ENCODE results near the gene MAGEA9.
A peak's percentile ranks its signal among the peaks of the same experiment; 100 is the strongest.
"Not testable (repeated sequence)": the region's sequence is repeated elsewhere in the genome, so short reads cannot be mapped to it uniquely, and the experiment has no call there.

Gene MAGEA9

GRCh38 chrX:149781727-149782126 is at the start of gene MAGEA9:
Gene MAGEA9, plus strand, starts transcription at chrX:149781930. Its CDS starts 4,281 bp downstream, at chrX:149786211.
- DNase-seq (ENCODE audit: low spot score) = not testable (repeated sequence)

DNA sequence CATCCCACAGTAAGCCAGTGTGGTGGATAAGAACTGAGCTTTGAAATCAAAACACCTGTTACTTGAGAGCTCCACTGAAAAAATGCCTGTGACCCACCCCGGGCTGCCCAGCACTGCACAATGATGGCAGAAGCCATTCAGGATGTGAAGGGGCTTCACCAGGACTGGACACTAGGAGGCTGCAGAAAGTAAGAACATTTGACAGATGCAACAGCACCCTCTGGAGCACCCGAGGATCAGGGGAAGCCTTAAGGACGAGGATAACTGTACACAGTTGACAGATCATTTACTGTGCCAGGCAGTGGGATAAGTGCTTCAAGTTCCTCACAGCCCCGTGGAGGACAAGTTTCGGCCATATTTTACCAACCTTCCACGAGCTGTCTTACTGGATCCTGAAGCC is 39.5 kb upstream of the MAGEA9 start:
- DNase-seq (ENCODE audit: low spot score) = not testable (repeated sequence)

- not testable (repeated sequence) for DNase-seq (ENCODE audit: low spot score)
Observed at GRCh38 chrX:149746390-149747007, 35.2 kb upstream of the MAGEA9 start.

- no peak for DNase-seq (ENCODE audit: low spot score)
Observed at GRCh38 chrX:149757206-149758067, 24.3 kb upstream of the MAGEA9 start.

GRCh38 chrX:149758068-149758714 is 23.5 kb upstream of the MAGEA9 start:
- peak; percentile 18 for DNase-seq (ENCODE audit: low spot score)

- peak; percentile 20 for DNase-seq (ENCODE audit: low spot score)
Observed at GRCh38 chrX:149758715-149759078, 23.0 kb upstream of the MAGEA9 start.

DNA sequence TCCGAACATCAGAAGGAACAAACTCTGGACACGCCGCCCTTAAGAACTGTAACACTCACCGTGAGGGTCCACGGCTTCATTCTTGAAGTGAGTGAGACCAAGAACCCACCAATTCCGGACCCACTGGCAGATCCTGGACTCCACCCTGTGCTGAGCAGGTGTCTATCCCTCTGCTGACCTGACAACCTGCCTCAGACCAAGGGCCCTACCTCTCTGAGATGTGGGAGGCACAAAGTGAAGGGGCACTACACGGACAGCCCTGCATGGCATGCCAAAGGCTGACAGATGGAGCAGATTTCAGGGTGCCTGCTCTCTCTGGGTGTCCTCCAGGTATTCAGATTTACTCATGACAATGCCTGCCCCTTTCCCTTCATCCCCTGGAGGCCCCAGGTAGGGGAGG is 21.9 kb upstream of the MAGEA9 start:
- peak; percentile 22 for DNase-seq (ENCODE audit: low spot score)

- no peak for DNase-seq (ENCODE audit: low spot score)
Observed at GRCh38 chrX:149760965-149761364, 20.8 kb upstream of the MAGEA9 start.

DNA sequence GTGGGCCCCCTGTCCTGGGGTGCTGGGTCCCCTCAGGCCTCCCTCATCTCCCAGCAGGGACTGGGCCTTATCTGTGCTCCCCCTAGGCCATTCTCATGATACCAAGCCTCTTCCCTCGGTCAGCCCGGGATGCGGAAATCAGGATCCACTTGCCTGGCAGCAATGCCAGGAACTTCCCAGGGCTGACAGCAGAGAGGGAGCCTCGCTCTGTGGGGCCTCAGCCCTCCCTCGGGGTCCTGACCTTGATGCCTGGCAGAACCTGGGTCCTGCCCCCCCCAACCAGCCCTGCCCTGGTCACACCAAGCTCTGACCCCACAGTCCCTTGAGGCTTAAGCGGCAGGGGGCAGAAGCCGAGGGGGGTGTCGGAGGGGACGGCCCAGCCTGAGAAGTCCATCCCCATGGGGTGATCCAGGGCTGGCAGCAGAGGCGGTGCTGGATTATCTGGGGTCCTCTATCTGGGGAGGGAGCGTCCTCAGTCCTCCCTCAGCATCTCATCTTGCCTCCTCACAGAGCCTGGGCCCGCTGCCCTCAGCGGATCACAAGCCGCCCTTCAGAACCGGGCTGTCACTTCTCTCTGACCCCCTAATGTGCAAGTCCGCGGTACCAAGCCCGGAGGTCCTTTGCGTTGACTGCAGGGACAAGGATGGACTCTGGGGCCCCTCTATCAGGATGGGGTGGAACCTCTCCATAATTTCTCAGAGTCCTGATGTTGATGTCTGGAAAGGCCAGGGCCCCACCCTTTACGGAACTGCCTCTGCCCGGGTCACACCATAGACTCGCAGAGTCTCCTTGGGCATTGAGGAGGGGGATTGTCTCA is 19.7 kb upstream of the MAGEA9 start:
- DNase-seq (ENCODE audit: low spot score) = not testable (repeated sequence)

DNA sequence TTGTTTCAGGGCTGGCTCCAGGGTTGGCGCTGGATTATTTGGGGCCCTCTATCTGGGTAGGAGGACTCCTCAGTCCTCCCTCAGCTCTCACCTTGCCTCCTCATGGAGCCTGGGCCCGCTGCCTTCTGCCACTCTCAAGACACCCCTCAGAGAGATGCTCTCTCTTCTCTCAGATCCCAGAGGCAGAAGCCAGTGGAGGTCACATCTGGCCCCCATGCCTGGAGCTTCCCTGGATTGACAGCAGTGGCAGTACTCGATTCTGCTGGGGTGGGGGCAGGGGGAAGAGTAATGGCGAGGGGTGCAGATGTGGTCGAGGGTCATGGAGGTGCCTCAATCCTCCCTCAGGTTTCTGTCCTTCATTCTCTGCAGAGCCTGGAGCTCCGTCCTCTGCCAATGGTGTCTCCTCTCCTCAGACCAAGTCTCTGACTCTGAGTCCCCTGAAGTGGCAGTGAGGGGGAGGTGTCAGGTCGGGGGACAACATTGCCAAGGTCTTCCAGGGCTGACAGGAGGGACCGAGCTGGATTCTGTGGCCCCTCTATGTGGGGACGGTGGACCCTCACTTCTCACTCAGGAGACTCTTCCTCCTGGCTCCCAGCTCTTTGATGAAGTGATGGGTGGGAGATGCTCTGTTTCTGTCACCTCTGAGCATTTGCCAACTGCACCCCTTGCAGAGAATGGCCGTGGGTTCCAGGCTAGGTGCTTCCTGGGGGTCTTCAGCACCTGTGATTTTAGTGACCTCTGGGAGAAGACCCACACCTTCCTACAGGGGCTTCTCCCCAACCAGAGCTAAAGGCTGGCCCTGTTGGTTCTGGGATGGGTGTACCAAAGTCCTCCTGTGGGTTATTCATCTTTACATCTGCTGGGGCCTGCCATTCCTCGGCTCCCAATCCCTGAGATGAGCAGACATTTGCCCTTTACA is 18.8 kb upstream of the MAGEA9 start:
- peak; percentile 14 for DNase-seq (ENCODE audit: low spot score)

DNA sequence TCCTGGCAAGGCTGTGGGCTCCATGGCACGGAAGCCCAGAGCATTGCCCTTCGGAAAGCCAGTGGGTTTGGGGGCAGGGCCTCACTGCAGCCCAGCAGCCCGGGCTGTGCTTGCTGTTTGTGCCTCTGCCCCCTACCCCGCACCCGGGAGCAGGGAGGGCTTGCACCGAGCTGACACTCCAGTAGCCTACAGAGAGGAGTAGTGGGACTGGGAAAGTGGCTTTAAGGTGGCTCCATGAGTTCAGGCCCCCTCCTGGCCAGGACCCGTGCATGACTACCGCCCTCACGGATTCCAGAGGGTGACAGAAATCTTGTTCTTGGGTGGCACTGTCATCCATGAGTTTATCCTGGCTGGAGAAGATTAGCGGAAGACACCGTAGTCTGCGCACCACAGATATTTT is 11.4 kb upstream of the MAGEA9 start:
- not testable (repeated sequence) for DNase-seq (ENCODE audit: low spot score)

- DNase-seq (ENCODE audit: low spot score) = not testable (repeated sequence)
Observed at GRCh38 chrX:149773026-149773425, 8.7 kb upstream of the MAGEA9 start.

- DNase-seq (ENCODE audit: low spot score) = not testable (repeated sequence)
Observed at GRCh38 chrX:149773768-149774167, 8.0 kb upstream of the MAGEA9 start, which contains the start of gene HSFX1. Gene HSFX1, plus strand, starts transcription at chrX:149774068. Its CDS starts 614 bp downstream, at chrX:149774682.

DNA sequence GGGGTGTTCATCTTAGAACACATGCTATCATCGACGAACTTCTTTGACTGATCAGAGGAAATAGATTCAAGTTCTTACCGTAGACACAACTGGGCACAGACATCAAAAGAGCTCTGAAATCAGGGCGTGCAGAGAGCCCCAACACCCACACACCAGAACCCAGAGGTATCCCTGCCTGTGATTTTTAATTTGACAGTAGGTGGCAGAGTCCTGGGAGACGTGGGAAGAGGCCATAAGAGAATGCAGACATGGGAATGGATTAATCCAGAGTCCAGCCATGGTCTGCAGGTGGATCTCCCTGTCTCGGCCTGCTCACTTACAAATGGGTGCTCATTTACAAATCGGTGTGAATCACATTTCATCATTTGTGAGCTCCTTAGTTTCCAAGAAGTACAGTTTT is 3.7 kb upstream of the MAGEA9 start:
- not testable (repeated sequence) for DNase-seq (ENCODE audit: low spot score)

DNA sequence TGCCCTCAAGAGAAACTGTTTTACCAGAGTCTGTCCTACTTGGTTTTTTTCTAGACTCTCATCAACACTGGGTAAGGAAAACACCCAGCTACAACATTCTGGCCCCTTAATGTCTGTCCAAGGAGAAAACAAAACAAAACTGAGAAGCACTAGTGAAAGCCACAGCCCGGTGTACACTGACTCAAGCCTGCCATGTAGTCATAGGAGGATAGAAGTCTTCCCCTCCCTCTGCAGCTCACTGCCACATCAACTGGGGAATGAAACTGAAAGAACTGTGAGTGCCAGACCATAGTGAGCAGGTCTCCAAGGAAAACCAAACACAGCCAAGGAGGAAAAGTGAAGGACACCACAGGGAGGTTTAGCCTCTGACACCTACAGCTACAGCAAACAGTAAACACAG is 13.8 kb downstream of the MAGEA9 start:
- not testable (repeated sequence) for DNase-seq (ENCODE audit: low spot score)

DNA sequence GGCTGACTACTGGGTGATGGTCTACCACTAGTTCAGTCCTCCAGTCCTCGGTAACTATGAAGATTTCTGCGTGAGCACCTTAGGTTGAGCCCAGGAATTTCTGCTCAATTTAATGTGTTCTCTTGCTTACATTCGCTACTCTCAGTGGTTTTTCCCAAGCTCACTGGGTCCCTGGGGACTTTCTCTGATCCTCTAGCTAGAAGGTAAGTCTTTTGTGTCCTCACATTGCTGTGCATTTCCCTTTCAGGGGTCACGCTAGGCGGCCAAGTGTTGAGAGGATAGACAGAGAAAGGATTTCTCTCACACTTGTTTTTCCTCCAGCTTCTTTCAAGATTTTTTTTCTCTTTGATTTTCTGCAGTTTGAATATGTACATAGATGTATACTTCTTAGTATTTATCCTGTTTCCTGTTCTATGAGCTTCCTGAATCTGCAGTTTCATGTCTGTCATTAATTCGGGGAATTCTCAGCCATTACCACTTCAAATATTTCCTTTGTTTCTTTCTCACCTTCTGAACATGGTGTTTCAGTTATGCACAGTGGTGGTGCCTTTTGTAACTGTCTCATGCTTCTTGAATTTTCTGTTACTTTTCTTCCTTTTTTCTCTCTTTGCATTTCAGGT is 17.5 kb downstream of the MAGEA9 start:
- no peak for DNase-seq (ENCODE audit: low spot score)

GRCh38 chrX:149799938-149800337 is 18.2 kb downstream of the MAGEA9 start:
- no peak for DNase-seq (ENCODE audit: low spot score)

GRCh38 chrX:149803458-149804062 is 21.8 kb downstream of the MAGEA9 start:
- DNase-seq (ENCODE audit: low spot score) = no peak

GRCh38 chrX:149804102-149804501 is 22.4 kb downstream of the MAGEA9 start:
- no peak for DNase-seq (ENCODE audit: low spot score)

Data from left forelimb (tissue), 1 donor.